GM12875 (cell line): ENCODE measurements around the gene CDH13.

ENCODE experiments used
- H3K4me3 ChIP-seq: one replicate; pipeline ENCODE4 v1.5.1; 2011; ENCODE audit warnings: low read depth, low read length, control low read depth
- CTCF ChIP-seq: IDR thresholded peaks from 2 replicates; pipeline ENCODE4 v1.5.1; 2011; ENCODE audit warnings: low read depth, mild to moderate bottlenecking, control low read depth, inconsistent platforms, low read length, moderate library complexity, borderline replicate concordance; ENCODE audit not compliant: insufficient read depth

The CDH13 gene

GRCh38 chr16:82682767-82683166, 56.0 kb downstream of the CDH13 start:
- TF ChIP-seq CTCF, result no peak

GRCh38 chr16:82684256-82684655, 57.5 kb downstream of the CDH13 start:
- H3K4me3 ChIP-seq, result no peak overlapping the region
- TF ChIP-seq CTCF, result no peak

More at GRCh38 chr16:82682767-82683166, 56.0 kb downstream of the CDH13 start:
- H3K4me3 ChIP-seq, result no peak overlapping the region

- H3K4me3 ChIP-seq, result no peak overlapping the region
- no peak for TF ChIP-seq CTCF
These were observed 58.8 kb downstream of the CDH13 start for GRCh38 chr16:82685526-82685925.

- TF ChIP-seq CTCF, result no peak
- H3K4me3 ChIP-seq, result no peak overlapping the region
These were observed 67.6 kb downstream of the CDH13 start for GRCh38 chr16:82694239-82694874.

- H3K4me3 ChIP-seq, result no peak overlapping the region
These were observed 69.0 kb downstream of the CDH13 start for GRCh38 chr16:82695806-82696205.

GRCh38 chr16:82699260-82699659, 72.5 kb downstream of the CDH13 start:
- no peak overlapping the region for H3K4me3 ChIP-seq
- TF ChIP-seq CTCF, result no peak

More at GRCh38 chr16:82695806-82696205, 69.0 kb downstream of the CDH13 start:
- TF ChIP-seq CTCF, result no peak

GRCh38 chr16:82699711-82700495, 73.1 kb downstream of the CDH13 start:
- TF ChIP-seq CTCF, result no peak
- no peak overlapping the region for H3K4me3 ChIP-seq
